HG03060 (cell line): Measurements from ENCODE around the gene UBA1.

Experiments
- ATAC-seq: cut with Tn5 transposase; IDR thresholded peaks from one replicate; pipeline ENCODE4 v1.9.1; 2021; ENCODE audit warnings: low read depth, moderate number of reproducible peaks; ENCODE audit not compliant: unreplicated experiment

Gene UBA1

DNA sequence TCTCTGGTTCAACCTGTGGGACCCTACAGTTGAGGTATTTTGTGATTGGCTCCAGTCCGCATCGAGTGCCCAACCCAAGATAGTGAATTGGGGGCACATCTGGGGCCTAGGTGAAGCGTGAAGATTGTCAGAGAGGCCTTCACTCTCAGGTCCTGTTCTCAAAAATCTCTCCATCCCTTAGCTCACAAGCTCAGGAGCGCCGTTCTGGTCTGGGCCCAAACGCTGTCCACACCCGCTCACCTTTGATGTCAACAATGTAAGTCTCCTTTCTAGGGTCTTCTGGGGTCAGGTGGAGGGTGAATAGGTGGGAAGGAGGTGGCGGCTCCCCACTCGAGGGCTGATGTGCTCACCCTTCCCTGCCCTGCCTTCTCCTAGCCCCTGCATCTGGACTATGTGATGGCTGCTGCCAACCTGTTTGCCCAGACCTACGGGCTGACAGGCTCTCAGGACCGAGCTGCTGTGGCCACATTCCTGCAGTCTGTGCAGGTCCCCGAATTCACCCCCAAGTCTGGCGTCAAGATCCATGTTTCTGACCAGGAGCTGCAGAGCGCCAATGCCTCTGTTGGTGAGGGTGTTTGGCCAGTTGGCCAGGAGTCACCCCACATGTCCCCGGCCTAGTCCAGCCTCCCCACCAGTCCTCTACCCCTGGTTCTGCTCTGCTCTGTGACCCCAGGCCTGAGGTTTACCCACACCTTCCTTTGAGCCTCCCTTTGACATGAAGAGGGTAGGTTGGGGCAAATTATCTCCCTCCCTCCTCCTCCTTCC, 17.2 kb downstream of the UBA1 start:
- ATAC-seq = no peak

DNA sequence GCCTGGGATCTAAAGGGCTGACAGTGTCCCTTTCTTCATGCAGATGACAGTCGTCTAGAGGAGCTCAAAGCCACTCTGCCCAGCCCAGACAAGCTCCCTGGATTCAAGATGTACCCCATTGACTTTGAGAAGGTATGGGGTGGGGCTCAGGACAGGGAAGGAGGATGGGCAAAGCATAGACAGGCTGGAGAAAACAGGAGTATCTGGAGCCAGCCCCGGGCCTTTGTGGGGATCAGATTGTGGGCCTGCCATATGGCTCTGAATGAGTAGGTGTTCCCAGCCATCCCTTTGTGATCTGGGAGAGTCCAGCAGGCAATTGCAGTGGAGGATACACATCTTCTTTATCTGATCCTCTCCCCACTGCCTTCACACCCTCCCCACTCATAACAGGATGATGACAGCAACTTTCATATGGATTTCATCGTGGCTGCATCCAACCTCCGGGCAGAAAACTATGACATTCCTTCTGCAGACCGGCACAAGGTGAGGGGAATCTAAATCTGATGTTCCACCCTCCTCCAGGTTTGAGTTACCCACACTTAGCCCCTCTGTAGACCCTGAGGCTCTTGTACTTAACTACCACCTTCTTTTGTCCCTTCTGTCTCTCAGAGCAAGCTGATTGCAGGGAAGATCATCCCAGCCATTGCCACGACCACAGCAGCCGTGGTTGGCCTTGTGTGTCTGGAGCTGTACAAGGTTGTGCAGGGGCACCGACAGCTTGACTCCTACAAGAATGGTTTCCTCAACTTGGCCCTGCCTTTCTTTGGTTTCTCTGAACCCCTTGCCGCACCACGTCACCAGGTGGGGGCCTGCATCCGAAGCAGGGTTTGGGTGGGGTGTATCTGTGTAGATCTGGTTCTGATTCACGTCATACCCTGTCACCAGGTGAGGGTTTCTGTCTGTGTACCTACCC, 19.0 kb downstream of the UBA1 start:
- no peak for ATAC-seq

- no peak for ATAC-seq
Measured at GRCh38 chrX:47214435-47215077, 20.9 kb downstream of the UBA1 start.

DNA sequence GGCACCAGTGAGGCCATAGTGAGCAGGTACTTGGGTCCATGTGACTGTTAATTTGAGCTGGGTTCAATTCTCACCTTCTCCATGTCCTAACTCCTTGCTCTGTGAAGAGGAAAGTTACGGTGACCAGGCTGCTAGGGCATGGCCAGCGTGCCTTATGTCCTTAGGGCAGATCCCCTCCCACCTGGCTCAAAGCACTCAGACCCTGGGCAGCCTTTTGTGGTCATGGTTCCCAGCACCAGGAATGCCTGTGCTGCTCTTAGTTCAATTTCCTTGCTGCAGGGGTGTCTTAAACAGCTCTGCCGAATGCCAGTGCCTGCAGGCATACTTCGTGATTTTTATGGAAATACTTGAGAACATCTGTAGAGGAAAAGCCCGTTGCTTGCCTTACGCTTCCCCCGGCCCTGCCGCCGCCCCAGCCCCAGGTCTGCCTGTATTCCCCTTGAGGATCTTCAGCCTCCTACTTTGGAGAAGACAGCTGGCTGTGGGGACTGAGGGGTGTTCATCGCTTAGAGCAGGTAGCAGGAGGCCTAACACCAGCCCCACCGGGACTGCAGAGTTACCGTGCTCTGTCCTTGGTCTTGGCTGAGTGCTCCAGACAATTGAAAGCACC, 21.8 kb downstream of the UBA1 start:
- no peak for ATAC-seq

GRCh38 chrX:47216393-47216925, 22.8 kb downstream of the UBA1 start:
- no peak for ATAC-seq

DNA sequence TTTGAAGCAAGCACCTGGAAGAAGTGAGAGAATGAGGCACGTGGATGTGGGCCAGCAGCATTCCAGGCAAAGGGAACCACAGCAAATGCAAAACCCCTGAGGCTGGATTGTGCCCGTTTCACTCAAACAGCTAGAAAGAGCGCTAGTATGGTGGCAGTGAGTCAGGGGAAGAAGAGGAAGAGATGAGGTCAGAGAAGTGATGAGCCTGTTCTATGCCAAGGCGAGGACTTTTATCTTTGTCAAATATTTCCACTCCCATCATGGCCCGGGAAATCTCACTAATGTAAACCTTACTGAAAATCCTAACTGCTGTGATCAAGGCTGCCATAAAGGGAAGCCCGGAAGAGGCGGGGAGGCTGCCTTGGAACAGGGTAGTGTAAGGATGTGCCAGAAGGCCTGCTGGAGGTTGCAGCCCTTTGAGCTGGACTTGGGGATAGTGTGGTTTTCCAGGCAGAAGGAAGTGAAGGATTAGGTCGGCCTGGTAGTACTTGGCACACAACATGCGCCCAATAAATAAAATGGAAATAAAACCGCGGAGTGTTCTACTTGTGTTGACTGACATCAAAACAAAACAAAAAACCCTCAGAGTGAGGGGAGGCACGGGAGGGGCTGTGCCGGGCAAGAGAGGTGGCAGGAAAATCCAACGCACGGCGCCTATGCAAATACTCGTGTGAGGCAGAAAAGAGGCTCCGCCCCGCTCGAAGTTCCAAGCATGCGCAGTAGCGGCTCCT, 23.7 kb downstream of the UBA1 start:
- no peak for ATAC-seq

DNA sequence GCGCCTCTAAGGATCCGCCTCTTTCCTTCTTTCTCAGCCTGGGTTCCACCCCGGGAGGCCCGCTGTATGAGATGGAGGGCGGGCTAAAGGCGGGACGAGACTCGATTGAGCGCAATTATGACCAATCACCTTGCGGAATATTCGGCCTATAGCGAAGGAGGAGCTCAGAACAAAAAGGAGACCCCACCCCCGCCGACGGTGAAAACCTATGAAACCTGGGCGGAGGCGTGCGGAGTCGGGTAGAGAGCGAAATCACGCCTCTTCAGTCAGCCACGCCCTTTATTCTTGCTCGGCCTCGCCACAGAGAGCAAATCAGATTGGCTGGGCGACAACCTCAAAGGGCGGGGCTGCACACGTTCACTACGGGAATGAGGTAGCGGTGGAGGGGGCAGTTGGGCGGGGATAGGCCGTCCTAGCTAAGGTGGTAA, 24.2 kb downstream of the UBA1 start:
- peak; percentile 83 for ATAC-seq

DNA sequence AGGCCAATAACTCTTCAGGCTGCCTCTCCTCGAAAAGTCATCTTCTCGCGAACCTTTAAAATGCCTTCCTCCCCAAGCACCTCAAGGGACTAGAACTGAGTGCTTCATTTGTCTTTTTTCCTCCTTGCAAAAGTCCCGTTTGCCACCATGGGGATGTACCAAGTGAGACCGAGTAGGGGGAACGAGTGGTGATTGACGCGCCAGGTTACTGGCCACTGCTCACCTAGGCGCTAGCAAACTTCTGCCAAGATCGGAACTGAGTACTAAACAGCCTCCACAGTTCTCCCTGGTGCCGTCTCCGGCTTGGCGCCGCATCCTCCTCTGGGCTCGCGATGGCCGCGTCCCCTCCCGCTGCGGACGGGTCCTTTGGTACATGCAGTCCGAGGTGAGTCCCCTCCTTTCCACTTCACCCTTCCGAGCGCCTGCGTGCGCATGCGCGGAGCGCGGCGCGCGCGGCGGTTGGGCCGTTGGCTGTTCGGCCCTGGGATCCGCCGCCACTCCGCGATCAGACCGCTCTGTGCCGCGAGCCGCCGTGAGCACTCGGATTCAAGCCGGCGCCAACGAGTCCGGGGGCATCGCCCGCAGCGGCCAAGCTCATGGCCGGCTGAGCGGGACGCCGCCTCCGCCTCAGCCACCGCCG, 24.8 kb downstream of the UBA1 start, which contains the start of gene CDK16:
Gene CDK16 (plus strand): TSS at position 402 of the 640 bp plus-strand sequence. CDS start 4,877 bp downstream, outside the sequence.
- ATAC-seq = peak; percentile 23

DNA sequence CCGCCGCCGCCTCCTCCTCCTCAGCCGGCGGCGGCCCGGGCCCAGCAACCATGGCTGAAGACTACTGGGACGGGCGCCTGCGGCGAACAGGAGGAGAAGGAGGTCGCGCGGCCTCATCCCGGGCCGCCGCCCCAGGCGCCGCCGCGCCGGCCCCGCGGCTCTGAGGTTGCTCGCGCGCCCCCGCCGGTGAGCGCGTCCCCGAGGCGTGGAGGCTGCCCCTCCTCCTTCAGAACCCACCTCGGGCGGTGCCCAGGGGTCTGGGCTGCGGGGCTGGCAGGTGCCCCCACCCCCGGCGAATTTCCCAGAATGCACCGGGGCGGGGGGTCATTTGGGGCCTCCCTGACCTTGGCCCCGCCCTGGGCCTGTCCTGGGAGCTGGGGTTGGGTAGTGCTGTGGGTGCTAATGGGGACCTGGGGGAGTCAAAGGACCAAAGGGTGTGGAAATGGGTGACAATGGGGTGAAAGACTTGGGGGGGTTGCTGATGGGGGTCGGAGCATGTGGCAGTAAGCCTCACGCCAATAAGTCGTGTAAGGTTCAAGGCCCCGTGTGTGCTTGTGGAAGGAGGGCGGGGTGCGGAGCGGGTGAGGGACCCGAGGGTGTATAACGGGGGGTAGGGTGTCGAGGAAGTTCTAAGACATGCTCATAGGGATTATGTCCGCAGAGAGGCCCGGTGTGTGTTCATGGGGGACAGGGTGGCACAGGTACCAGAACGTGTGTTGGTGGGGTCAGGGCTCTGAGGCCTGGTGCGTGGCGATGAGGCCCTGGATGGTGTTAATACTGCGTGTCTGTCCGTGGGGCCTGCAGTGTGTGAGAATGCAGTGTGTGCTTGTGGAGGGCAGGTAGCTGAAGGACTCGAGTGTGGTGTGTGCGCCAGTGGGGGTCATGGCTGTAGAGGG, 25.5 kb downstream of the UBA1 start:
- ATAC-seq = no peak

GRCh38 chrX:47221756-47222155, 28.1 kb downstream of the UBA1 start:
- ATAC-seq = no peak

GRCh38 chrX:47222751-47223350, 29.2 kb downstream of the UBA1 start:
- no peak for ATAC-seq

DNA sequence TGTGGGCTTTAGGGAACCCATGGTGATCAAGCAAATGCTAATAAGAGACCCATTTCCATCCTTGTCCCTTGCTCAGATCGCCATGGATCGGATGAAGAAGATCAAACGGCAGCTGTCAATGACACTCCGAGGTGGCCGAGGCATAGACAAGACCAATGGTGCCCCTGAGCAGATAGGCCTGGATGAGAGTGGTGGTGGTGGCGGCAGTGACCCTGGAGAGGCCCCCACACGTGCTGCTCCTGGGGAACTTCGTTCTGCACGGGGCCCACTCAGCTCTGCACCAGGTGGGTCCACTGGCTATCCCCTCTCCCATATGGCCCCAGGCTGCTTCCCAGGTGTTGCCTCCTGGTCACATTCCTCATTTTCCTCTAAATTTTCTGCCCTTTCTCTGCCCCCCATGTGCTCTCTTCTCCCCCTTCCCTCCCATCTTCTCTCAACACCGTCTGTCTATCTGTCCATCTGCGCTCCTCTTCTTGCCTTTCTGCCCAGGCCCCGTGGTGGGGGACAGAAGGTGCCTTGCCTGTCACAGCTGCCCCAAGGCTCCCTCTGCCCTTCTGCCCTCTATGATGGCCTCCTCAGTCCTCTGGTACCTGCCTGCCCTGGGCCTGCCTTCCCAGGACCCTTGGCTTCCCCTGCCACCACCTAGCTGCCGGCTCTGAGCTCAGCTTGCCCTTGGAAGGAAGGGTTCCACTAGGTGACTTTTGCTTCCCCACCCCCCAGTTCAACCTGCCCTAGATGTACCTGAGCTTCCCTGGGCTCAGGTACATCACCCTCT, 30.0 kb downstream of the UBA1 start:
- ATAC-seq = no peak

- no peak for ATAC-seq
Measured at GRCh38 chrX:47224266-47224895, 30.8 kb downstream of the UBA1 start.

GRCh38 chrX:47224896-47225290, 31.3 kb downstream of the UBA1 start:
- ATAC-seq = no peak

- ATAC-seq = no peak
Measured at GRCh38 chrX:47226071-47226470, 32.4 kb downstream of the UBA1 start.

DNA sequence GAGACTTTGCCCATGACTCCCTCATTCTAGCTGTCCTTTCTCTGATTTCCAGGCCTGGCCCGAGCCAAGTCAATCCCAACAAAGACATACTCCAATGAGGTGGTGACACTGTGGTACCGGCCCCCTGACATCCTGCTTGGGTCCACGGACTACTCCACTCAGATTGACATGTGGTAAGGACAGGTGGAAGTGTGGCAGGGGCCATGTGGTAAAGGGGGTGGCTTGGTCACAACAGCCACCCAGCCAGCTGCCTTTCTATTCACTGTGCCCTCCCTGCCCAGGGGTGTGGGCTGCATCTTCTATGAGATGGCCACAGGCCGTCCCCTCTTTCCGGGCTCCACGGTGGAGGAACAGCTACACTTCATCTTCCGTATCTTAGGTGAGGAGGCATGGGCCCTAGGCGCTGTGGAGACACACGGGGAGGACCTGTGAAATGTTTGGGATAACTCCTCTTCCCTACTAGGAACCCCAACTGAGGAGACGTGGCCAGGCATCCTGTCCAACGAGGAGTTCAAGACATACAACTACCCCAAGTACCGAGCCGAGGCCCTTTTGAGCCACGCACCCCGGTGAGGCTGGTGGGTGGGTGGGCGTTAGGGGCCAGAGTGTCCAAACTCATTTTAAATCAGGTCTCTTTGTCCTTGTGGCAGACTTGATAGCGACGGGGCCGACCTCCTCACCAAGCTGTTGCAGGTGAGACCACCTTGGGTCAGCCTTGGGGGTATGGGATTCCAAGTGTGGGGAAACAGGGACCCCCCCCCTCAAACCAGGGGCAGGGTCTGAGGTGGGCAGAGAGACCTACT, 33.1 kb downstream of the UBA1 start:
- no peak for ATAC-seq
